ENCODE measurements around the gene YJEFN3.

YJEFN3 gene

DNA sequence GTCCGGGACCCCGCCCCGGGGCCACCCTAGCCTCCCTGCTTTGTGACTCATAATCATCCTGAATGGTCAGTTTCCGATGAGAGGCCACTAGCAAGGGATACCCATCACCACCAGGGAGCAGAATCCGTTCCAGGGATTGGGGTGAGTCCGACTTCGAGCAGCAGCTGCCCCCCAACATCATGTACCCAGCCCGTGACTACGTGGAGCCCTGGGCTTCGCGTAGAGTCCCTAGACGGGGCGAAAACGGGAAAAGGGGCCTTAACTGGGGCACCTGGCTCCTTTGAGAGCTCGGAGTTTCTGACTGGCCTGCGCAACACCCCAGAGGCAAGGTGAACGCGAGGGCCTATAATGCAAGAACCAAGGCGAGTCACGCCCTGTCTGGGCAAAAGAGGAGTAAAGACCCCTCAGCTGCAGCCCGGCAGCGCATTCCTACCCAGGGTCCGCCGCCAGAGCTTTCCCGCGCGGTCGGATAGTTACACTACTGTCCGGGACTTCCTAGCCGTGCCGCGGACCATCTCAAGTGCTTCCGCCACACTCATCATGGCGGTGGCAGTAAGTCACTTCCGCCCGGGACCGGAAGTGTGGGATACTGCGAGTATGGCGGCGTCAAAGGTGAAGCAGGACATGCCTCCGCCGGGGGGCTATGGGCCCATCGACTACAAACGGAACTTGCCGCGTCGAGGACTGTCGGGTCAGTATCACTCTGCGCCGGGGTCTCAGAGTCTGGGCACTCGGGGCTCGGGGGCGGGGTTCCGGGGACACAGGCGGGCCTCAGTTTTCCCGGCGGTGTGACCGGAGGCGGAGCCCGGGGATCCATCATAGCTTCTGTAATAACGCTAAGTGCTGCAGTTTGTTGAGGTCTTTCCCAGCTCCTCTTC lies 12.8 kb upstream of the YJEFN3 start, which contains the start of gene NDUFA13 (continued):
- TF ChIP-seq SALL2 (tag by site-specific recombination; IDR thresholded peaks at IDR 0.05; ENCODE audit: borderline replicate concordance) (no peak), ATF2 (tag by site-specific recombination; IDR thresholded peaks at IDR 0.05; ENCODE audit: low read depth) (no peak), ZBTB1 (tag by site-specific recombination; IDR thresholded peaks at IDR 0.05) (no peak), ZNF394 (tag by site-specific recombination; IDR thresholded peaks at IDR 0.05; ENCODE audit: borderline replicate concordance) (peak; percentile 38; the same call in 1 of the 2 replicates), ZFP69B (tag by site-specific recombination; IDR thresholded peaks at IDR 0.05) (peak; percentile 79; the same call in 1 of the 2 replicates), KLF10 (tag by site-specific recombination; IDR thresholded peaks at IDR 0.05) (no peak), ZNF580 (tag by site-specific recombination; IDR thresholded peaks at IDR 0.05) (peak; percentile 95), ZNF324 (tag by site-specific recombination; IDR thresholded peaks at IDR 0.05) (peak; percentile 55; the same call in 1 of the 2 replicates), ZNF639 (tag by site-specific recombination; IDR thresholded peaks at IDR 0.05) (peak; percentile 81), TCF7L2 (IDR thresholded peaks at IDR 0.05; ENCODE audit: borderline replicate concordance, low read depth, low read length) (no peak), HOXC10 (CRISPR knock-in tag; IDR thresholded peaks at IDR 0.05) (peak; percentile 78; the same call in 1 of the 2 replicates), PRDM6 (tag by site-specific recombination; IDR thresholded peaks at IDR 0.05) (no peak), ZBTB48 (tag by site-specific recombination; IDR thresholded peaks at IDR 0.05) (peak; percentile 71; the same call in 1 of the 2 replicates), ZNF548 (tag by site-specific recombination; IDR thresholded peaks at IDR 0.05) (no peak), ZNF521 (tag by site-specific recombination; IDR thresholded peaks at IDR 0.05) (no peak), KLF9 (tag by site-specific recombination; IDR thresholded peaks at IDR 0.05; ENCODE audit: low read depth) (peak; percentile 28; the same call in 1 of the 2 replicates), KLF1 (tag by site-specific recombination; IDR thresholded peaks at IDR 0.05) (peak; percentile 76), ZBTB7A (tag by site-specific recombination; IDR thresholded peaks at IDR 0.05; ENCODE audit: low read depth) (no peak)
- TF ChIP-seq, protein P1, sequence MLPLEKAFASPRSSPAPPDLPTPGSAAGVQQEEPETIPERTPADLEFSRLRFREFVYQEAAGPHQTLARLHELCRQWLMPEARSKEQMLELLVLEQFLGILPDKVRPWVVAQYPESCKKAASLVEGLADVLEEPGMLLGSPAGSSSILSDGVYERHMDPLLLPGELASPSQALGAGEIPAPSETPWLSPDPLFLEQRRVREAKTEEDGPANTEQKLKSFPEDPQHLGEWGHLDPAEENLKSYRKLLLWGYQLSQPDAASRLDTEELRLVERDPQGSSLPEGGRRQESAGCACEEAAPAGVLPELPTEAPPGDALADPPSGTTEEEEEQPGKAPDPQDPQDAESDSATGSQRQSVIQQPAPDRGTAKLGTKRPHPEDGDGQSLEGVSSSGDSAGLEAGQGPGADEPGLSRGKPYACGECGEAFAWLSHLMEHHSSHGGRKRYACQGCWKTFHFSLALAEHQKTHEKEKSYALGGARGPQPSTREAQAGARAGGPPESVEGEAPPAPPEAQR (tag by site-specific recombination; IDR thresholded peaks at IDR 0.05): no peak
- TF ChIP-seq, protein P2, sequence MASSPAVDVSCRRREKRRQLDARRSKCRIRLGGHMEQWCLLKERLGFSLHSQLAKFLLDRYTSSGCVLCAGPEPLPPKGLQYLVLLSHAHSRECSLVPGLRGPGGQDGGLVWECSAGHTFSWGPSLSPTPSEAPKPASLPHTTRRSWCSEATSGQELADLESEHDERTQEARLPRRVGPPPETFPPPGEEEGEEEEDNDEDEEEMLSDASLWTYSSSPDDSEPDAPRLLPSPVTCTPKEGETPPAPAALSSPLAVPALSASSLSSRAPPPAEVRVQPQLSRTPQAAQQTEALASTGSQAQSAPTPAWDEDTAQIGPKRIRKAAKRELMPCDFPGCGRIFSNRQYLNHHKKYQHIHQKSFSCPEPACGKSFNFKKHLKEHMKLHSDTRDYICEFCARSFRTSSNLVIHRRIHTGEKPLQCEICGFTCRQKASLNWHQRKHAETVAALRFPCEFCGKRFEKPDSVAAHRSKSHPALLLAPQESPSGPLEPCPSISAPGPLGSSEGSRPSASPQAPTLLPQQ (tag by site-specific recombination; IDR thresholded peaks at IDR 0.05): peak; percentile 82
